ENCODE measurements around the gene NBEAL2.
A peak's percentile ranks its signal among the peaks of the same experiment; 100 is the strongest.

DNA sequence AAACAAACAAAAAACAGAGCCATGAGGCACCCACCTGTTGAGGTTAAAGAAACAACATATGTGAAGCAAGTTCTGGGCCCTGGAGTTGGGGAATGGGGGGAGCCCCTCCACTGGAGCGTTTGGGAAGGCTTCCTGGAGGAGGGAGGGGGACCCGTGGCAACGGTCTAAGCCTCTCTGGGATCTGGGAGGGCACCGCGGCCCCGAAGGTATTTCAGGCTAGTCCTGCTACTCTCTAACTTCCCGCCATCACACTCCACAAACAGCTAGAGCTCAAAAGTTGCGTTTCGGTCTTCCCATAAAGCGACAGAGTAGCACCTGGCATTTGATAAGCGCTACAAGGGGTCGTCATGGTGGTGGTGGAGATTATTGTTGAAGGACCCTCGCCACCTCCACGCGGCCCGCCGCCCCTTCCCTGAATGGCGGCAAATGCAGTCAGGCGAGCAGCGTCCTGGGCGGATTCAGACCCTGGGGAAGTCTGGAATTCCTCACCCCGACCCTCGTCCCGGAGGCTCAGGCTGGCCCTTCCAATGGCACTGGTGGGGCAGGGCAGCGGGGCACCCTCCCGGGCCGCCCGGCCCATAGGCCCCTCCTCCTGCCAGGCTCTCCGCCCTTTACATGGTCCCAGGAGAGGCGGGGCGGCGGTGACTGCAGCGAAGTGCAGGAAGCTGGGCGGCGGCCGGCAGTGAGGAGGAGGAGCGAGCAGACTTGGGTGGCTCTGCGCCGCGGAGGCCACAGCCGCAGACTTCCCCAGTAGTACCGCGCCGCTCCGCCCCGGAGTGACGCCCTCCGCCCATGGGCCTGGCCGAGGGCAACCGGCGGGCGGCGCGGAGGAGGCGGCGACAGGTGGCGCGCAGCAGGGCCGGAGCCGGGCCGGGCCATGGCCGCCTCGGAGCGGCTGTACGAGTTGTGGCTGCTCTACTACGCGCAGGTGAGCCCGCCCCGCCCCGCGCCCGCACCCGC lies at the start of gene NBEAL2:
- TF ChIP-seq, protein P1, sequence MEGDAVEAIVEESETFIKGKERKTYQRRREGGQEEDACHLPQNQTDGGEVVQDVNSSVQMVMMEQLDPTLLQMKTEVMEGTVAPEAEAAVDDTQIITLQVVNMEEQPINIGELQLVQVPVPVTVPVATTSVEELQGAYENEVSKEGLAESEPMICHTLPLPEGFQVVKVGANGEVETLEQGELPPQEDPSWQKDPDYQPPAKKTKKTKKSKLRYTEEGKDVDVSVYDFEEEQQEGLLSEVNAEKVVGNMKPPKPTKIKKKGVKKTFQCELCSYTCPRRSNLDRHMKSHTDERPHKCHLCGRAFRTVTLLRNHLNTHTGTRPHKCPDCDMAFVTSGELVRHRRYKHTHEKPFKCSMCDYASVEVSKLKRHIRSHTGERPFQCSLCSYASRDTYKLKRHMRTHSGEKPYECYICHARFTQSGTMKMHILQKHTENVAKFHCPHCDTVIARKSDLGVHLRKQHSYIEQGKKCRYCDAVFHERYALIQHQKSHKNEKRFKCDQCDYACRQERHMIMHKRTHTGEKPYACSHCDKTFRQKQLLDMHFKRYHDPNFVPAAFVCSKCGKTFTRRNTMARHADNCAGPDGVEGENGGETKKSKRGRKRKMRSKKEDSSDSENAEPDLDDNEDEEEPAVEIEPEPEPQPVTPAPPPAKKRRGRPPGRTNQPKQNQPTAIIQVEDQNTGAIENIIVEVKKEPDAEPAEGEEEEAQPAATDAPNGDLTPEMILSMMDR (IDR thresholded peaks at IDR 0.05; ENCODE audit: poor library complexity) = peak; percentile 5
- no peak for TF ChIP-seq EZH2phosphoT487 (IDR thresholded peaks at IDR 0.05; ENCODE audit: low read depth, severe bottlenecking, unreplicated experiment)

All from hepatocyte (in vitro differentiated cells).